ENCODE data around the gene FAM135A.
"Not testable (repeated sequence)": the region's sequence is repeated elsewhere in the genome, so short reads cannot be mapped to it uniquely, and the experiment has no call there.

The FAM135A gene

GRCh38 chr6:70424291-70424690 is 11.0 kb downstream of the FAM135A start:
- ChIA-PET CTCF (interaction anchor here (1.1 kb wide), 1 partner anchor 10 kb away, joined by 3 read pairs; no protein-coding TSS in a partner anchor), POLR2A (no interaction called here)
- no peak for DNase-seq (ENCODE audit: low read depth, low spot score)
- H3K4me3 ChIP-seq (ENCODE audit: low read depth, low read length) = no peak overlapping the region
- no peak for TF ChIP-seq CTCF (IDR thresholded peaks at IDR 0.05; ENCODE audit: insufficient read depth, low read length, missing control alignments)

DNA sequence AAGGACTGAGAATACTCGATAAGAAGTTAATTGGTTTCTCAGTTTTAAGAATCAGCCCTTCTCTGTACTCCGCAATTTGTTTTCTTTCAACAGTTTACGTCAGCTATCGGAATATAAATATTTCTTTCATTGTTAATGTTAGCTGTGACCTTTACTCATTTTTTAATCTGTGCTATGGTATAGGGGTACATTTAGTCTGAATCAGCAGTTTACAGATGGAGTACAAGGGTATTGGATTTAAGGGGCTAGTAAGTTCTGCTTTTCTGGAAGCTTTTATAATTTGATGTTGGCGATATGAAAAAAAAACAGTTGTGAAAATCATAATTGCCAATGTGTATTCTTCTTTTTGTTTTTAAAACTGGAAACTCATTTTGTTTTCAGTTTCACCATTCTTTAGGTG is 23.0 kb downstream of the FAM135A start:
- no peak overlapping the region for H3K4me3 ChIP-seq (ENCODE audit: low read depth, low read length)
- TF ChIP-seq CTCF (IDR thresholded peaks at IDR 0.05; ENCODE audit: insufficient read depth, low read length, missing control alignments) = no peak
- POLR2A ChIA-PET = no interaction called here
- no peak for DNase-seq (ENCODE audit: low read depth, low spot score)
- CTCF ChIA-PET = no interaction called here

GRCh38 chr6:70445001-70445400 is 31.7 kb downstream of the FAM135A start:
- H3K4me3 ChIP-seq (ENCODE audit: low read depth, low read length) = no peak overlapping the region
- no peak for DNase-seq (ENCODE audit: low read depth, low spot score)
- TF ChIP-seq CTCF (IDR thresholded peaks at IDR 0.05; ENCODE audit: insufficient read depth, low read length, missing control alignments) = no peak
- POLR2A ChIA-PET = no interaction called here
- CTCF ChIA-PET = no interaction called here

- H3K4me3 ChIP-seq (ENCODE audit: low read depth, low read length); DNase-seq (ENCODE audit: low read depth, low spot score); POLR2A ChIA-PET: not testable (repeated sequence)
- CTCF ChIA-PET = interaction anchor here (1.0 kb wide), 1 partner anchor 8 kb away, joined by 3 read pairs; no protein-coding TSS in a partner anchor
Observed at GRCh38 chr6:70447343-70448070, 34.2 kb downstream of the FAM135A start.

DNA sequence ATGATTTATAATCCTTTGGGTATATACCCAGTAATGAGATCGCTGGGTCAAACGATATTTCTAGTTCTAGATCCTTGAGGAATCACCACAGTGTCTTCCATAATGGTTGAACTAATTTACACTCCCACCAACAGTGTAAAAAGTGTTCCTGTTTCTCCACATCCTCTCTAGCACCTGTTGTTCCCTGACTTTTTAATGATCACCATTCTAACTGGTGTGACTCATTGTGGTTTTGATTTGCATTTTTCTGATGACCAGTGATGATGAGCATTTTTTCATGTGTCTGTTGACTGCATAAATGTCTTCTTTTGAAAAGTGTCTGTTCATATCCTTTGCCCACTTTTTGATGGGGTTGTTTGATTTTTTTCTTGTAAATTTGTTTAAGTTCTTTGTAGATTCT is 40.6 kb downstream of the FAM135A start:
- DNase-seq (ENCODE audit: low read depth, low spot score); POLR2A ChIA-PET; CTCF ChIA-PET; H3K4me3 ChIP-seq (ENCODE audit: low read depth, low read length): not testable (repeated sequence)

DNA sequence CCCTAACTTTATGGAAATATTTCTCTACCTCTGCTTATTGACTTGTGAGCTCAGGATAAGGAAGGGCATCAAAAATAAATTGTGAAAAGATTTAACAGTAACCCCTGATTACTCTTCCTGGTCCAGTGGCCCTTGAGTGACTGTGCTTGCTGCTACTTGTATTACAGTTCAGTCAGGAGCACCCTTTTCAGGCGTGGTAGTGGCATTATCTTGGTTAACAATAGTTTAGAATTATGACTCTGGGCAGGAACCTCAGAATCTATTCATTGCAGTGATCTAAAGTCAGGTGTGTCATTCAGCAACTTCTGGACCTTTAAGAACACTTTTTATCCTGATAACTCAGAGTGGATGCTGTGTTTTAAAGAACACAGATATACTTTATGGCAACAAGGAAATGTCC is 43.4 kb downstream of the FAM135A start:
- POLR2A ChIA-PET = no interaction called here
- no peak overlapping the region for H3K4me3 ChIP-seq (ENCODE audit: low read depth, low read length)
- CTCF ChIA-PET = no interaction called here
- no peak for DNase-seq (ENCODE audit: low read depth, low spot score)
- no peak for TF ChIP-seq CTCF (IDR thresholded peaks at IDR 0.05; ENCODE audit: insufficient read depth, low read length, missing control alignments)

DNA sequence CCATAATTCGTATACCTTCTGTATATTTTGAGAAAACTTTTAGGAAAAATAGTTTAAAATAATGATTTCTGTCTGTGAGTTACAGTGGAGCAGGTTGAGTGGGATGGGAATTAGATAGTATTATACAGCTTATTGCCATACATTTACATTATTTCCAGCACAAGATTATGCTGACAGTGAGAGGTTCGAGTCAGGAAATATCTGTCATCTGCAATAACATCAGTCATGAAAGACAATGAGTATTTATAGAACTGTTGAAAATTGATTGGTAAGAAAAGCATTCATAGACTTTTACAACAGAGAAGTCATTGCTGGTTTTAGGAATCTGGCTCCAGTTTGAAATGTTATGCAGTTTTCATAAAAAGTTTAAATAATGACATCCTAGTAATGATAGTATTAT is 45.9 kb downstream of the FAM135A start:
- ChIA-PET CTCF (no interaction called here), POLR2A (no interaction called here)
- H3K4me3 ChIP-seq (ENCODE audit: low read depth, low read length) = no peak overlapping the region
- DNase-seq (ENCODE audit: low read depth, low spot score) = no peak
- TF ChIP-seq CTCF (IDR thresholded peaks at IDR 0.05; ENCODE audit: insufficient read depth, low read length, missing control alignments) = no peak

DNA sequence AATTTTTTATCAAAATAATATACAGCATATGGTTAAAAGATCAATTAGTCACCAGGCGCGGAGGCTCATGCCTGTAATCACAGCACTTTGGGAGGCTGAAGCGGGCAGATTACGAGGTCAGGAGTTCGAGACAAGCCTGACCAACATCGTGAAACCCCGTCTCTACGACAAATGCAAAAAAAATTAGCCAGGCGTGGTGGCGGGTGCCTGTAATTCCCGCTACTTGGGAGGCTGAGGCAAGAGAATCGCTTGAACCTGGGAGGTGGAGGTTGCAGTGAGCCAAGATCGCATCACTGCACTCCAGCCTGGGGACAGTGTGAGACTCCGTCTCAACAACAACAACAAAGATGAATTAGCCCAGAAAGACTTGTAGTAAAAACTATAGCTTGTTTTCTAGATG is 46.4 kb downstream of the FAM135A start:
- POLR2A ChIA-PET; DNase-seq (ENCODE audit: low read depth, low spot score); H3K4me3 ChIP-seq (ENCODE audit: low read depth, low read length): not testable (repeated sequence)
- CTCF ChIA-PET = interaction anchor here (0.7 kb wide), 1 partner anchor 22 kb away, joined by 3 read pairs; no protein-coding TSS in a partner anchor

Data from AG04449 (cell line).